RWPE1 (cell line): ENCODE results near the gene FYB2.

ENCODE experiments used
- CTCF ChIA-PET: fragments of 350-600 bp; sonication (Branson Sonifier 250); formaldehyde crosslinking; extraction: SDS; loops from one replicate; lab custom pipeline; 2021; lab: Yijun Ruan, JAX
- POLR2A ChIA-PET: fragments of 400-600 bp; formaldehyde crosslinking; extraction: SDS; loops from one replicate; lab custom pipeline; 2020; ENCODE audit warnings: antibody characterized with exemption; ENCODE audit not compliant: low non-redundant PET; lab: Yijun Ruan, JAX
- DNase-seq: peaks from one replicate; pipeline ENCODE4 v3.0.0; 2012; ENCODE audit warnings: low spot score
- H3K27ac ChIP-seq: fragments of 450-650 bp; 2 replicates; pipeline ENCODE4 v1.5.1; 2017
- TF ChIP-seq, protein P1 (sequence below): fragments of 450-650 bp; conservative IDR thresholded peaks from 2 replicates; pipeline ENCODE4 v1.5.1; 2017; ENCODE audit warnings: low read depth, mild to moderate bottlenecking

FYB2 gene

DNA sequence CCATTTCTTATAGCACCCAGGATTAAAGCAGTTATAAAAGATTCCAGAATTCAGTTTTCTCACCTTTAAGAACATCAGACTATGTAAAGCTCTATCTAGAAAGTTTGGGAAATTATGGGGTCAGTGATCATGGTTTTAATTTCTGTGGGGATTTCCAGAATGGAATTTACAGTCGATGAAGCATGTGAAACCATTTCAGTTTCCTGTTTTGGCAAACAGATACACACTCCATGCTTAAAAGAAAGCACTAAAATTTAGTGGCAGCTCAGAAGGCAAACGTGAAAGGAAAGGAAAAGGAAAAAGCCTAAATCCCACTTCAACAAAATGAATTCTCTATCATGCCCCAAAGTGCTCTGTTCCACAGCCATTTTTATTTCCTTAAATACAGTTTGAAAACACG is 60.4 kb downstream of the FYB2 start:
- TF ChIP-seq, protein P1, sequence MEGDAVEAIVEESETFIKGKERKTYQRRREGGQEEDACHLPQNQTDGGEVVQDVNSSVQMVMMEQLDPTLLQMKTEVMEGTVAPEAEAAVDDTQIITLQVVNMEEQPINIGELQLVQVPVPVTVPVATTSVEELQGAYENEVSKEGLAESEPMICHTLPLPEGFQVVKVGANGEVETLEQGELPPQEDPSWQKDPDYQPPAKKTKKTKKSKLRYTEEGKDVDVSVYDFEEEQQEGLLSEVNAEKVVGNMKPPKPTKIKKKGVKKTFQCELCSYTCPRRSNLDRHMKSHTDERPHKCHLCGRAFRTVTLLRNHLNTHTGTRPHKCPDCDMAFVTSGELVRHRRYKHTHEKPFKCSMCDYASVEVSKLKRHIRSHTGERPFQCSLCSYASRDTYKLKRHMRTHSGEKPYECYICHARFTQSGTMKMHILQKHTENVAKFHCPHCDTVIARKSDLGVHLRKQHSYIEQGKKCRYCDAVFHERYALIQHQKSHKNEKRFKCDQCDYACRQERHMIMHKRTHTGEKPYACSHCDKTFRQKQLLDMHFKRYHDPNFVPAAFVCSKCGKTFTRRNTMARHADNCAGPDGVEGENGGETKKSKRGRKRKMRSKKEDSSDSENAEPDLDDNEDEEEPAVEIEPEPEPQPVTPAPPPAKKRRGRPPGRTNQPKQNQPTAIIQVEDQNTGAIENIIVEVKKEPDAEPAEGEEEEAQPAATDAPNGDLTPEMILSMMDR: no peak
- no peak for DNase-seq
- POLR2A ChIA-PET: no interaction called here
- H3K27ac ChIP-seq: no peak overlapping the region
- CTCF ChIA-PET: interaction anchor here (0.6 to 1.0 kb wide), 2 partner anchors 32 to 62 kb away, joined by 3 to 6 read pairs; no protein-coding TSS in a partner anchor

DNA sequence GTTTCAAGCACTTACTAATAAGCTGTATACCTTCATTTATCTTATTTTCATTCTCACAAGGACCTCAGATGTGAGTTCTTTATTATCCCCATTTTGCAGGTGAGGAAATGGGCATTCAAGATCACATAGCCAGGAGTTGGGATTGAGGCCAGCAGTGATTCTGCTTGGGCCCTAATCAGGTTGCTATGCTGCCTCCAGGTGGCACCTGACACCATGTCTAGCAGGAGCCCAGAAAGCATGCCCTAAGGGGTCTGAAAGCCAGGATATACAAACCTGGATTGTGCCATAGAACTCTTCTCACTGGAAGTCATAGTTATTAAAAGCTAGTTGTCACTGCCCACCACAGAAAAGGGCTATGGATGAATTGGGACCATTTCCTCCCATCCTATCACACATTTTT is 61.1 kb downstream of the FYB2 start:
- TF ChIP-seq, protein P1: no peak
- ChIA-PET CTCF (interaction anchor here (1.0 kb wide), 1 partner anchor 63 kb away, joined by 6 read pairs; no protein-coding TSS in a partner anchor), POLR2A (no interaction called here)
- H3K27ac ChIP-seq: no peak overlapping the region
- DNase-seq: peak; percentile 23

DNA sequence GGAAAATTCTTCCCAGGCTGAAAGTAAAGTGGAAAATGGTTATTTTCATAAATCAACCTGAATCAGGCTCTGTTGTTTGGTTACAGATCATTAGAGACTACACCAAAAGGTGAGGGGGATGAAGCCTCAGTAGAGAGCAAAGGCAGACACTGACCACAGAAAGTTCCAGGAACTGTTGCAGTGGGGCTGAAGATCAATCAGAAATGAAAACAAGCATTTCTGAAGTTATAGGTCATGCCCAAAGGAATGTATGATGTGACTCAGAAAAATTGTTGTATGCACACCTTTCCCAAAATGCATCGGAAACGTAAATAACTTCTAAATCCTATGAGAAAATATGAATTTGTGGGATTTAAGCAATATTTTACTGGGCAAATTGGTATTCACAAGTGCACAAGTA is 63.3 kb downstream of the FYB2 start:
- DNase-seq: no peak
- ChIA-PET CTCF (no interaction called here), POLR2A (no interaction called here)
- TF ChIP-seq, protein P1: no peak
- H3K27ac ChIP-seq: no peak overlapping the region

DNA sequence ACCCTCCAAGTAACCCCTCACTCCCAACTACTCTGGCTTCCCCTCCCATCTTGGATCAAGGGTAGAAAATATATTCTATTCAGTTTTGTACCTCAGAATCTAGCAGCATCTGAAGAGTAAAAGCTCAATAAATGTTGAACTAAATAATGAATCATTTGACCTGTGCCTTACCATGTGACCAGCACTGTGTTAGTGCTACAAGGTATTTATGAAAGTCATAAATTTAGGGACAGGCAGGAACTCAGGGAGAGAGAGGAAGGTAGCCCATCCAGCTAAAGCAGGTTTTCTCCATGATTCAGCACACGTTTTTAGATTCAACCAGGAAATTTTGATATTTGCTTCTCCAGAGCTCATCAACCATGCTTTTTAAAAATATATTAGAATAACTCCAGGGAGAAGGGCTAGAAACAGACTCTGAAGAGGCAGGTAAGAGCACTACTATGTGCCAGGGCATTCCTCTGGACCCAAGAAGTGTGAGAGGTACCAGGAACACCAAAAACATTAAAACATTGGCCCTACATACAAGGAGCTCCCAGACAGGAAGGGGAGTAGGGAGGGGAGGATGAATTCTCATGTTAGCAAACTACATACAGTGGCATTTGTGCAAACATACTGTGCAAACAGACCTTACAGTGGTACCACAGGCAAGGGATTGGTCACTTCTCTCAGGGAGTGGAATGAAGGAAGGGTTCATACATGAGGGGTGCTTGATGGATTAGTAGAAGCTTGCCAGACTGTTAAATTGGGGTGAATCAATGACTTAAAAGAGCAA is 64.3 kb downstream of the FYB2 start:
- H3K27ac ChIP-seq: no peak overlapping the region
- CTCF ChIA-PET: interaction anchor here (0.6 kb wide), 1 partner anchor 77 kb away, joined by 3 read pairs; no protein-coding TSS in a partner anchor
- TF ChIP-seq, protein P1: no peak
- no peak for DNase-seq
- POLR2A ChIA-PET: no interaction called here

DNA sequence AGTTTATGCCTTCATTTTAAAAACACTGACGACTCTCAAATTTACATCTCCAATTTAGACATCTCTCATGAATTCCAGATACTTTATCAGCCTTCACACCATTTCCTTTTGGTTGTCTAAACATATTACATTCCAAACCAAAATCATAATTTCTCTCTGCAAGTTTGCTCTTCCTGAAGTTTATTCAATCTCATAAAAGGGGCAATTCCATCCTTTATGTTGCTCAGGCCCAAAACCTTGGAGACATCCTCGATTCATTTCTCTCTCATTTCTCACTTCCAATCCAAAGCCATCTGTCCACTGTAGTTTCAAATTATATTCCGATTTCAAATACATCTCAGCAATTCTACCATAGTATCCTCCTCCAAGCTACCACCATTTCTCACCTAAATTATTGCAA is 74.0 kb downstream of the FYB2 start:
- H3K27ac ChIP-seq: no peak overlapping the region
- POLR2A ChIA-PET: no interaction called here
- CTCF ChIA-PET: no interaction called here
- TF ChIP-seq, protein P1: no peak
- DNase-seq: no peak

DNA sequence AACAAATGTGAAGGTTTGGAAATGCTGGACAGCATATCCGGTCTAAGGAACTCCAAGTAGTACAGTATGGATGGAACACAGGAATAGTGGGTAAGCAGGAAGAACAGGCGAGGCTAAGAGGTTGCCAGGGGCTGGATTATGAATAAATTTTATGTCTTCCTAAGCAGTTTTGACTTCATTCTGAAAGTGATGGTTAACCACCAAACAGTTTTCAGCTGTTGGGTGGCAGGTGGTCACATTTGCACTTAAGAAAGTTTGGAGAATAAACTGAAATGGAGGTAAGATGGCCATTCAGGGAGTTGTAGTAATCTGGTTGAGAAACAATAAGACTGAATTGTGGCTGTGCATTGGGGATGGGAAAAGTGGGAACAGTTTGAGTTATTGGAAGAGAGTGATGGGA is 90.2 kb downstream of the FYB2 start:
- TF ChIP-seq, protein P1: no peak
- POLR2A ChIA-PET: no interaction called here
- H3K27ac ChIP-seq: no peak overlapping the region
- CTCF ChIA-PET: no interaction called here
- DNase-seq: no peak
